Muscle of arm (tissue), 12 donors: ENCODE measurements around the gene PSMC5. TPM values are rescaled to one million over a fixed set of nuclear protein-coding genes. Genes with fewer than 3 reads are reported as not detected.
"Not testable (repeated sequence)": the region's sequence is repeated elsewhere in the genome, so short reads cannot be mapped to it uniquely, and the experiment has no call there.

Source experiments
- DNase-seq: peaks from one replicate; pipeline ENCODE4 v3.0.0-alpha.2; 2013
- polyA plus RNA-seq, 12 donors: library from polyadenylated mRNA; unstranded; fragments of 120-200 nt; gene quantifications; one replicate each; pipeline ENCODE4 v1.2.1, GENCODE V29; 2013; ENCODE audit not compliant: insufficient read length in 12 of 12

PSMC5 gene
- polyA plus RNA-seq, 12 donors: 95.6 to 118 (median 109) TPM; not detected in 1

- DNase-seq: no peak
Observed at GRCh38 chr17:63837480-63837879, 10.2 kb downstream of the PSMC5 start.

GRCh38 chr17:63837962-63838600 lies 10.8 kb downstream of the PSMC5 start:
- DNase-seq: no peak

GRCh38 chr17:63838631-63839171 lies 11.5 kb downstream of the PSMC5 start:
- DNase-seq: no peak

DNA sequence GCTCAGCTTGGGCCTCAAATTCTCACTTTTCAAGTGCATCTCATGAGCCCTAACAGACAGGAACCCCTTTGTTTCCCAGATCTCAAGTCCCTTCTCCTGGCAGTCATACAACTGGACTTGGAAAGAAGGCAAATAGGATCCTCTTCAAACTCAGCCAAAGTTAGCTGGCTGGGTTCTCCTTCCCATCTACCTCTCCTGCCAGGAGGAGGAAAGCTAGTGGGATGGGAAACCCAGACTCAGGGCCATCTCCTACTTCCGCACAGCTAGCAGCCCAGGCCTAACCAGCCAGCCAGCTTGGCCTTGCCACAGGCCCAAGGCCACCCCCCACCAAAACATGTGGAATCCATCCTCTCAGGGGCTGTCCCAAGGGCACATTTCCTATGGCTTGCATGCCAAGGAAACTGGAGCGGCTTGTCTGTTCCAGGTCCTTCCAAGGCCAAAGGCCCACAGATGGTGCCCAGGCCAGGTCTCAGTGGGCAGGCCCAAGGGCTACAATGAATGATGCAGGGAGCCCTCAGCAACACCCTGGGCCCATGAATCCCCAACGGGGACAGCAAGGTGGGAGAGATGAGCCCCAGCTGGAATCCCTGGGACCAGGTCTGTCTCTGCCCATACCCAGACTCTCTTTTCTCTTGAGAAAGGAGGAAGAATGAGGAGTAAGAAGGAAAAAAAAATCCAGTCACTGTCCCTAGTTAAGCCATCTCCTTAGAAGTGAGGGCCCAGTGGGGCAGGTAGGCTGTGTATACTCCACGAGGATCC lies 13.5 kb downstream of the PSMC5 start:
- DNase-seq: no peak

DNA sequence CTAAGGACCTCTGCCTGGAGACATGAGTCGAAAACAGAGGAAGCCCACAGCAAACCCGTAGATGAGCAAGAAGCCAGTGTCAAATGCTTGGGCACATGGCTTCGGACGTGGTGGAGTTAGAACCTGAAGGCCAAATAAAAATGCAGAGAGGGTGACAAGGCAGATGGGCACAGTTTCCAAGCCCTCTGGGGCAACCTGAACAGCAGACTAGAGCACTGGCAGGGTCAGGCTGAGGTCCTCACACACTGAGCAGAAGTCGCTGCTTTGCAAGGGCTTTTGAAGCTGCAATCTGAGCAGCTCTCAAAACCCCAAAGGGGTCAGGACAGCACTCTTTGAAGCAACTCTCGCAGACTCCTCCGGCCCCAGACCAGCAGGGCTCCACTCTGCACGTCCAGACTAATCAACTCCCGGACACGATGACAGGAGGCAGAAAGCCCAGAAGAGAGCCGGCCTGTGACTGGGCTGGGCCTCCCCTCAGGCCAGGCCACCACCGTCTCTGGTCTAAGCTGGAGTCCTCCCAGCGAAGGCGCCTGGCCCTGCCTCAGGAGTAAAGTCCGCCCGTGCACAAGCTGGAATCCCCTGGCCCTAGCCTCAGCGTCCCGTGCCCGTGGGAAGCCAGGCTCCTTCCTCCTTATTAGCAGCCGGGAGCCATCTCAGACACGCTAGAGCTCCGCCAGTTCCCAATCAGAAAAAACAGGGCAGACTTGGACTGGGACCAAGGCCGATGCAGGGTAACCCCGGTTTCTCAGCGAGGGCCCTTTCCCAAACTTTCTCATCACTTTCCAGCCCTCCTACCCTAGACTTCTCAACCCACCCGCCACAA lies 14.3 kb downstream of the PSMC5 start:
- DNase-seq: no peak

DNA sequence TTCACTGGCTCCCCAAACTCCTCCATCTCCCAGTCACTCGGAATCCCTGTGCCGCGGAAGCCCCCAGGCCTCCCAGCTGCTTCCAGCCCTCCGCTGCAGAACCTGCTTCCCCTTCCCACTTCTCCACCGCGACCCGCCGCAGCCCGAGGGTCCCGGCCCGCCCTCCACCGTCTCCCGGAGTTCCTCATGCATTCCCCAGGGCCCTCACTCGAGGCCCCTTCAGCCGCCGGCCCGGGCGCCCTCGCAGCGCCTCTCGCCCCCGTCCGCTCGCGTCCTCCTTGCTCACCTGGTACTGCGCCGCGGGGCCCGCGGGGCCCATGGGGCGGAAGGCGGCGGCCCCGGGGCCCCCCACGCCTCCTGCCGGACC lies 14.9 kb downstream of the PSMC5 start:
- no peak for DNase-seq

GRCh38 chr17:63842540-63843386 lies 15.5 kb downstream of the PSMC5 start, which contains the start of gene SMARCD2:
SMARCD2 (minus strand) TSS chr17:63842685; CDS start chr17:63842674, 11 bp downstream.
- DNase-seq: peak; percentile 97

DNA sequence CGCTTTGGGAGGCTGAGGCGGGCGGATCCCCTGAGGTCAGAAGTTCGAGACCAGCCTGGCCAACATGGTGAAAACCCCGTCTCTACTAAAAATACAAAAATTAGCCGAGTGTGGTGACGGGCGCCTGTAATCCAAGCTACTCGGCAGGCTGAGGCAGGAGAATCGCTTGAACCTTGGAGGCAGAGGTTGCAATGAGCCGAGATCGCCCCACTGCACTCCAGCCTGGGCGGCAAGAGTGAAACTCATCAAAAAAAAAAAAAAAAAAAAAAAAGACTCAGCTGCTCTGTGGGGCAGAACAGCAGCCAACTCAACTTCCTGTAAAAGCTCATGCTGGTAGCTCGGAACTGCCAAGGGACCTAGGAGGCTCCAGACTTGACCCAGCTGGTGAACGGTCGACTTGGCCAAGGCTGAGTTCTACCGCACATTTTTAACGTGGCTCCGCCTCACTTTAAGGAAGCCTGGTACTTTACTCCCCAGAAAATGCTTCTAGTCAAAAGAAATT lies 16.2 kb downstream of the PSMC5 start:
- not testable (repeated sequence) for DNase-seq

- DNase-seq: no peak
Observed at GRCh38 chr17:63843910-63844677, 16.9 kb downstream of the PSMC5 start.

GRCh38 chr17:63845509-63845908 lies 18.3 kb downstream of the PSMC5 start:
- no peak for DNase-seq

DNA sequence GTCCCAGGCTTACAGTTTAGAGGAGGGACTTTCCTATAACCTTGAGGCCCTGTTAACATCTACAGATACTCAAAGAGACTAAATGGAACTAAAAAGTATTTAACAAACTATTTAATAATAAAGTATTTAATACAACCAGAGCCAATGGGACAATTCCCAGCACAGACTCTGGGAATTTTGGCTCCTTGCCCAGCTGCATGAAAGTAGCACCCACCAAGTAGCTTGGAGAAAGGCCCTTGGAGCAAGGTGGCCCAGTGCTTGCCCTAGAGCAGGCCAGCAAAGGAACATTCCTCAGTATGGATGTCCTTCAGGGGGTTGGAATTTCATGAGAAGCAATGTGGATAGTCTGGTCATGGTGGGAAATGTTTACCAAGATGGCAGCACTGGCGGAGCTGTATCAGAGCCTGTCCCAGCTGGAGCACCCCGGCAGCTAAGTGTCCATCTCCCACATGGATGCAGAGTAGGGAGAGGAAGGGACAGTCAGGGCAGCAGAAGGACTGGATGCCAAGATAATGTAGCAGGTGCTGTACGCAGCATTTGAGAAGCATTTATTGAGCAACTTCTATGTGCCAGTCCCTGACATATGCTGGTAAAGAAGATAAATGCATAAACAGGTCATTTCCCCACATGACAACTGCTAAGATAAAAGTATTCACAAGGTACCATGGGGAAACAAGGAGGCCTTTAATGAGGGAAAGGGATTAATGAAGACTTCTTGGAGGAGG lies 20.5 kb downstream of the PSMC5 start:
- no peak for DNase-seq

DNA sequence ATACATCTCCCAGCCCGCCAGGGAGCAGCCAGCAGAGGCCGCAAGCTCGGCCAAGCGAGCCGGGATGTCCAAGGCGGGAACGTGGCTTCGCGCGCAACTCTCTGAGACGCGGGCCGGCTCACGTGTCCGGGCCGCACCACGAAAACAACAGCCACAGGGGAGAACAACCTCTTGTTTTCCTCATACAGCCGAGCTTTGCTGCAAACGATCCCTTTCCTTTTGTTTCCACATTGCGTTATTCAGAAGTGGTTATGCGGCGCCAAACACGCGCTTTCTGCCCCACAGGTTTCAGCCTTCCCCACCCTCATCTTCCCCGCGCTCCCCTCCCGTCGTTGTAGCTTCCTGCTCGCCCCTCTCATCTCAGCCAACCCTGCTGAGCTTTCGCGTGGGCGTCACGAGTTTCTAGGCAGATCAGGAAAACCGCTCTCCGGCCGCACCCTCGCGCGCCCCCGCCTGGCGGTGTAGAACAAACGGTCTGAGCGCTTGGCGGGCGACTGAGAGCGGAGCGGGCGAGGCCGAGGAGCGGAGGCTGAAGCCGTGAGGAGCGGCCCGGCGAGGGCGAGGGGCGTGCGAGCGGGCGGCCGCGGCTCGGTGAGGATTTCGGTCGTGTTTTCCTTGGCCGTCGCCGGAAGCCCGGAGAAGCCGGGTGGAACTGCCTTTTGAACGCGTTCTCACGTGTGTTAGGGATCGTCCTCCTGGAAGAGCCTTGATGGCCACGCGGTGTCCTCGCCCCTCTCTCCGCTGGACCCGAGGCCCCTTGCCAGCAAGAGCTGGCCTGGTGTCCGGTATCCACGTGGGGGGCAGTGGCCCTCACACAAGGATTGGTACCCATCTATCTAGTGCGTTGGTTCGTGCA lies 21.8 kb downstream of the PSMC5 start:
- DNase-seq: peak; percentile 91

DNA sequence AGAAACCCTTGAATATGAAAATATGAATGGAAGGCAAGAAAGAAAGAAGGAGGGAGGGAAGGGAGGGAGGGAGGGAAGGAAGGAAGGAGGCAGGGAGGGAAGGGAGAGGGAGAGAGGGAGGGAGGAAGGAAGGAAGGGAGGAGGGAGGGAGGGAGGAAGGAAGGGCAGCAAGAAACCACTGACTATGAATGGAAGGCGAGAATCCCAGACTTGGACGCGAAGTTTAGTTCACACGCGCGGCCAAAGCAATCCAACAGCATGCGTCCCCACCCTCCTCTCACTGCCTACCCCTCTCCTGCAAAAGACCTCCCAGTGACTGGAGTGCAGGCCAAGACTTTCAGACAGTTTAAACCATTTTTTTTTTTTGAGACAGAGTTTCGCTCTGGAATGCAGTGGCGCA lies 23.2 kb downstream of the PSMC5 start:
- DNase-seq: no peak

DNA sequence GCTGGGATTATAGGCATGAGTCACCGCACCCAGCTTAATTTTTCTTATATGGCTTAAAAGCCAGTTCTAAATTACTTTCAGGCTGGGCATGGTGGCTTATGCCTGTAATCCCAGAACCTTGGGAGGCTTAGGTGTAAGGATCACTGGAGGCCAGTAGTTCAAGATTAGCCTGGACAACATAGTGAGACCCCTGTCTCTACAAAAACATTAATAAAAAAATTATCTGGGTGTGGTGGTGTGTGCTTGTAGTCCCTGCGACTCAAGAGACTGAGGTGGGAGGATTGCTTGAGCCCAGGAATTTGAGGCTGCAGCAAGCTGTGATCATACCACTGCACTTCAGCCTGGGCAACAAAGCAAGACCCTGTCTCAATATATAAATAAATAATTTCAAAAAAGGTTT lies 26.0 kb downstream of the PSMC5 start:
- DNase-seq: no peak

DNA sequence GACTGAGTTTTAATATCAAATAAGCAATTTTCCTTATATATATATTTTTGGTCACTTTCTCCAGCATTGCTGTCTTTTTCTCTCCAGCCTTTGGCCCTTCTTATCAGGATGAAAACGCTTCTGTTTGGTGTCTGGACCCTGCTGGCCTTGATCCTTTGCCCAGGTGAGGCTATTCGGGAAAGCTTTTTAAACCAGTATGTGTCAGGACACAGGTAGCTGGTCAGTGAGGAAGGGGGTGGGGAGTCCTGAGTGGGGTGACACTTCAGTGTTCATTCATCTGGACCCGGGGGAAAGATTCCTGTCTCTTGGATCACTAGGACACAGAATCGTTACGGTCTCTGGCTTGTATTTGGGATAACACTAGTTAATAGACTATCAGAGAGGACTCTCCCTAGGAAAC lies 27.5 kb downstream of the PSMC5 start:
- no peak for DNase-seq

- no peak for DNase-seq
Observed at GRCh38 chr17:63855185-63855584, 28.0 kb downstream of the PSMC5 start.

DNA sequence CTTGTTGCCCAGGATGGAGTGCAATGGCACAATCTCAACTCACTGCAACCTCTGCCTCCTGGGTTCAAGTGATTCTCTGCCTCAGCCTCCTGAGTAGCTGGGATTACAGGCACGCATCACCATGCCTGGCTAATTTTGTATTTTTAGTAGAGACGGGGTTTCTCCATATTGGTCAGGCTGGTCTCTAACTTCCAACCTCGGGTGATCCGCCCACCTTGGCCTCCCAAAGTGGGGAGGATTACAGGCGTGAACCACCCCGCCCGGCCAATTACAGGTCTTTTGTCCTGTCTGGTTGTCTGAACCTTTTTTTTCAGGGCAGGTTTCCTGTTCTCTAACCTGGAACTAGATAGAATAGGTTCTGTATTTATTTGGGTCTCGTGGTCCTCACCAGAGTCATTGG lies 29.2 kb downstream of the PSMC5 start:
- not testable (repeated sequence) for DNase-seq

DNA sequence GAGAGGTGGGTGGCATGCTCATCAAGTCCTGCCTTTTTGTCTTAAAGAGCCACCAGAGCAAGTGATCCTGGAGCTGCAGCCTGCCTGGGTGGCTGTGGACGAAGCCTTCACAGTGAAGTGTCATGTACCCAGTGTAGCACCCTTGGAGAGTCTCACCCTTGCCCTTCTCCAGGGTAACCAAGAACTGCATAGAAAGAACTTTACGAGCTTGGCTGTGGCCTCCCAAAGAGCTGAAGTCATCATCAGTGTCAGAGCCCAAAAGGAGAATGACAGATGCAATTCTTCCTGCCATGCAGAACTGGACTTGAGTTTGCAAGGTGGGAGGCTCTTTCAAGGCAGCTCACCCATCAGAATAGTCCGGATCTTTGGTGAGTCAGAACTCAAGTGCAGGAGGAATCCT lies 32.0 kb downstream of the PSMC5 start:
- DNase-seq: no peak

- not testable (repeated sequence) for DNase-seq
Observed at GRCh38 chr17:63866625-63867024, 39.4 kb downstream of the PSMC5 start.
